Gastrocnemius medialis (tissue), 4 donors: ENCODE data around the gene EMD. TPM values are rescaled to one million over a fixed set of nuclear protein-coding genes. Genes with fewer than 3 reads are reported as not detected.

ENCODE experiments used
- ATAC-seq, 2 donors: fragments of 150-250 bp; one replicate each; pipeline ENCODE4 v1.9.1; 2016
- DNase-seq, 2 donors: peaks; one replicate each; pipeline ENCODE4 v3.0.0-alpha.2; 2019
- H3K27ac ChIP-seq, 4 donors: fragments of 200-600 bp; sonication (generic); 1 replicate in 1 of 4; 2 replicates in 3 of 4; pipeline ENCODE4 v1.5.1; 2016 to 2018; ENCODE audit warnings: mild to moderate bottlenecking in 2 of 4, moderate library complexity in 1 of 4
- H3K27me3 ChIP-seq, 3 donors: fragments of 200-600 bp; sonication (generic) in 2 of 3; 1 replicate in 1 of 3; 2 replicates in 2 of 3; pipeline versions ENCODE4 v1.5.1 to v1.6.0; 2016 to 2019; ENCODE audit warnings: mild to moderate bottlenecking in 1 of 3, moderate library complexity in 1 of 3
- H3K36me3 ChIP-seq, 2 donors: fragments of 200-600 bp; sonication (generic) in 1 of 2; one replicate each; pipeline ENCODE4 v1.5.1; 2017 to 2018
- H3K4me1 ChIP-seq, 2 donors: fragments of 200-600 bp; sonication (generic) in 1 of 2; one replicate each; pipeline ENCODE4 v1.5.1; 2016 to 2017; ENCODE audit warnings: mild to moderate bottlenecking in 2 of 2
- H3K4me3 ChIP-seq, 4 donors: fragments of 200-600 bp; sonication (generic) in 3 of 4; 1 replicate in 1 of 4; 2 replicates in 3 of 4; pipeline ENCODE4 v1.5.1; 2016 to 2019; ENCODE audit warnings: mild to moderate bottlenecking in 2 of 4
- H3K9me3 ChIP-seq, 3 donors: fragments of 200-600 bp; sonication (generic) in 2 of 3; 1 replicate in 1 of 3; 2 replicates in 2 of 3; pipeline ENCODE4 v1.5.1; 2016 to 2019
- CTCF ChIP-seq, 5 experiments: fragments of 450-650 bp in 3 of 5; fragments of 200-600 bp in 2 of 5; sonication (generic) in 2 of 5; IDR thresholded peaks in 4 of 5; conservative IDR thresholded peaks in 1 of 5; 1 replicate in 4 of 5; 2 replicates in 1 of 5; pipeline ENCODE4 v1.5.1; 2016 to 2019; ENCODE audit warnings: antibody characterized with exemption in 5 of 5, mild to moderate bottlenecking in 3 of 5, moderate library complexity in 3 of 5
- POLR2A ChIP-seq, 2 donors: fragments of 450-650 bp; IDR thresholded peaks; one replicate each; pipeline ENCODE4 v1.6.1; 2017; ENCODE audit warnings: antibody characterized with exemption in 2 of 2, mild to moderate bottlenecking in 2 of 2, moderate library complexity in 2 of 2
- in situ Hi-C, 4 donors: fragments of 200-750 bp; cut with MboI; loops; one replicate each; pipeline versions ENCODE4 v1.15.0 to v1.8.0; 2017; ENCODE audit warnings: low sequenced_read_pairs in 4 of 4
- intact Hi-C: fragments of 100-400 bp; cut with DNase I; formaldehyde crosslinking; loops from one replicate; pipeline ENCODE4 v1.15.1; 2023; ENCODE audit warnings: low total_unique reads
- total RNA-seq, 4 donors: library from RNA; depleted of rRNA; stranded (reverse); fragments of >200 nt; gene quantifications; one replicate each; pipeline versions ENCODE4 v1.1.0 to v1.2.3, GENCODE V29; 2016

EMD gene
- total RNA-seq, 4 donors from 2014 or later: 36.2 to 61.5 (median 53.2) TPM

GRCh38 chrX:154370300-154371016 is 8.6 kb upstream of the EMD start:
- H3K4me1 ChIP-seq: peaks cover 4 to 18% of the 10 kb centered on the region in 2 donors
- intact Hi-C loops (loop anchor here (10.0 kb wide), 3 partner anchors 174 to 576 kb away; partner anchors contain the start of genes G6PD, HCFC1, IDH3G and IKBKG), in situ Hi-C loops (no loop called here)
- no peaks in the 10 kb centered on the region for H3K36me3 ChIP-seq
- no peaks in the 10 kb centered on the region for H3K27me3 ChIP-seq
- H3K27ac ChIP-seq: peak overlapping the region; percentile 59 to 78 (median 78)
- H3K9me3 ChIP-seq: no peaks in the 10 kb centered on the region
- ATAC-seq (no peak), DNase-seq (no peak)
- H3K4me3 ChIP-seq: peak overlapping the region; percentile 63 to 70 (median 67)
- no peak for TF ChIP-seq CTCF (IDR thresholded peaks at IDR 0.05 in 4 of 5, conservative IDR thresholded peaks at IDR 0.05 in 1 of 5)
- no peak for TF ChIP-seq POLR2A (IDR thresholded peaks at IDR 0.05)

- Histone ChIP-seq H3K27me3 (no peaks in the 10 kb centered on the region), H3K9me3 (no peaks in the 10 kb centered on the region), H3K36me3 (no peaks in the 10 kb centered on the region), H3K4me1 (peaks cover 4 to 18% of the 10 kb centered on the region in 2 donors), H3K4me3 (peak overlapping the region; percentile 63 to 70 (median 67)), H3K27ac (peak overlapping the region; percentile 59 to 78 (median 78))
- in situ Hi-C loops: no loop called here
- ATAC-seq (peak; percentile 66 to 69), DNase-seq (peak; percentile 88 to 91)
- intact Hi-C loops: loop anchor here (10.0 kb wide), 3 partner anchors 174 to 576 kb away; partner anchors contain the start of genes G6PD, HCFC1, IDH3G and IKBKG
- TF ChIP-seq POLR2A (IDR thresholded peaks at IDR 0.05) (peak; percentile 83 to 92), CTCF (IDR thresholded peaks at IDR 0.05 in 4 of 5, conservative IDR thresholded peaks at IDR 0.05 in 1 of 5) (no peak)
Measured at GRCh38 chrX:154371017-154371788, 7.9 kb upstream of the EMD start.

- Histone ChIP-seq H3K4me1 (peaks cover 4 to 14% of the 10 kb centered on the region in 2 donors), H3K27ac (peak overlapping the region; percentile 59 to 75 (median 61))
Measured at GRCh38 chrX:154371789-154372300, 7.2 kb upstream of the EMD start.

More at GRCh38 chrX:154371789-154372300, 7.2 kb upstream of the EMD start:
- H3K27me3 ChIP-seq: no peaks in the 10 kb centered on the region
- H3K36me3 ChIP-seq: no peaks in the 10 kb centered on the region
- intact Hi-C loops: loop anchor here (10.0 kb wide), 3 partner anchors 173 to 577 kb away; partner anchors contain the start of genes G6PD, HCFC1, IDH3G and IKBKG
- TF ChIP-seq CTCF (IDR thresholded peaks at IDR 0.05 in 4 of 5, conservative IDR thresholded peaks at IDR 0.05 in 1 of 5) (no peak), POLR2A (IDR thresholded peaks at IDR 0.05) (no peak)
- H3K4me3 ChIP-seq: peak overlapping the region; percentile 63 to 69 (median 67)
- DNase-seq (no peak), ATAC-seq (no peak)
- in situ Hi-C loops: no loop called here
- H3K9me3 ChIP-seq: no peaks in the 10 kb centered on the region
